Stimulated activated naive CD8-positive, alpha-beta T cell treated with anti-CD3 and anti-CD28 coated beads, Interleukin-15, Interleukin-2, amounts not matched to agents 100 U/mL and 50 U/mL, for 24 hours (primary cell): Measurements from ENCODE around the gene ACADM.
"Not testable (repeated sequence)": the region's sequence is repeated elsewhere in the genome, so short reads cannot be mapped to it uniquely, and the experiment has no call there.

Experiments used
- ATAC-seq: fragments of 150-1000 bp; cut with Tn5 transposase; one replicate; pipeline ENCODE4 v1.10.0; 2021
- DNase-seq: peaks from one replicate; pipeline ENCODE4 v3.0.0; 2021

ACADM gene

GRCh38 chr1:75795703-75796193 lies 71.2 kb downstream of the ACADM start:
- no peak for ATAC-seq
- peak; percentile 33 for DNase-seq

- peak; percentile 56 for DNase-seq
- peak; percentile 21 for ATAC-seq
Observed at GRCh38 chr1:75796376-75797272, 72.1 kb downstream of the ACADM start, which contains the start of gene MSH4. TSS of gene MSH4 (plus strand) at chr1:75796882. CDS start at chr1:75796986, 104 bp downstream.

GRCh38 chr1:75797273-75797588 lies 72.7 kb downstream of the ACADM start:
- peak; percentile 38 for ATAC-seq
- no peak for DNase-seq

DNA sequence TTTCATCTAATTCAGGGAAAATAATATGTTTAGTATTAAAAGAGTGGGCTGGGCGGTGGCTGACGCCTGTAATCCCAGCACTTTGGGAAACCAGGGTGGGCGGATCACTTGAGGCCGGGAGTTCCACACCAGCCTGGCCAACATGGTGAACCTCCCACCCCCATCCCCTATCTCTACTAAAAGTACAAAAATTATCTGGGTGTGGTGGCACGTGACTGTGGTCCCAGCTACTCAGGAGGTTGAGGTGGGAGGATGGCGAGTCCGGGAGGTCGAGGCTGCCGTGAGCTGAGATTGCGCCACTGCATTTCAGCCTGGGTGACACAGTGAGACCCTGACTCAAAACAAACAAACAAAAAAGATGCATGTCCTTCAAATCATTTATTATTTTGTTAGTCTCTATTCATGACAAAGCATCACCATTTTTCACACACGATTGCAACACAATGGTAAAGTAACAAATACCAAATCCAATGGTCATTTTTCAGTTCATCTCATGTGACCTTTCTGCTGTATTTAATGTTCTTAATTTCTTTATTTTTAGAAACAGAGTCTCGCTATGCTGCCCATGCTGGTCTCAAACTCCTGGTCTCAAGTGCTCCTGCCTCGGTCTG lies 73.2 kb downstream of the ACADM start:
- ATAC-seq (no peak), DNase-seq (peak; percentile 17)

DNA sequence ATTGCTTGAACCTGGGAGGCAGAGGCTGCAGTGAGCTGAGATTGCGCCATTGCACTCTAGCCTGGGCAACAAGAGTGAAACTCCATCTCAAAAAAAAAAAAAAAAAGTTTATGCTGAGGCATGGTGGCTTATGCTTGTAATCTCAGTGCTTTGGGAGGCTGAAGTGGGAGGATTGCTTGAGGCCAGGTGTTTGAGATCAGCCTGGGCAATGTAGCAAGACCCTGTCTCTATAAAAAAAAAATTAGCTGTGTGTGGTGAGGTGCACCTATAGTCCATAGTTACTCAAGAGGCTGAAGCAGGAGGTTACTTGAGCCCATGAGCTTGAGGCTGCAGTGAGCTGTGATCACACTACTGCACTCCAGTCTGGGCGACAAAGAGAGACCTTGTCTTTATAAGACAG lies 77.0 kb downstream of the ACADM start:
- not testable (repeated sequence) for DNase-seq, ATAC-seq

DNA sequence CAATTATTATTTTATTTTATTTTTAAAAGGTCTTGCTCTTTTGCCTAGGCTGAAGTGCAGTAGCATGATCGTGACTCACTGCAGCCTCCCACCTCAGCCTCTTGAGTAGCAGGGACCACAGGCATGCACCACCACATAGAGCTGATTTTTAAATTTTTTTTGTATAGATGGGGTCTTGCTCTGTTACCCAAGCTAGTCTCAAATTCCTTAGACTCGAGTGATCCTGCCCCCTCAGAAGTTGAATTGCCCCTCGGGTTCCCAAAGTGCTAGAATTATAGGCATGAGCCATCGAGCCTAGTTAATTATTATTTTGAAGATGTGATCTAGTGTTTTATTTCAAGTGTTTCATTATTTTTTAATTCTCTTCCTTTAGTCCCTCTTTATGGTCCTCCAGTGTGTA lies 84.4 kb downstream of the ACADM start:
- ATAC-seq = no peak
- no peak for DNase-seq

GRCh38 chr1:75810113-75810512 lies 85.6 kb downstream of the ACADM start:
- not testable (repeated sequence) for ATAC-seq, DNase-seq

DNA sequence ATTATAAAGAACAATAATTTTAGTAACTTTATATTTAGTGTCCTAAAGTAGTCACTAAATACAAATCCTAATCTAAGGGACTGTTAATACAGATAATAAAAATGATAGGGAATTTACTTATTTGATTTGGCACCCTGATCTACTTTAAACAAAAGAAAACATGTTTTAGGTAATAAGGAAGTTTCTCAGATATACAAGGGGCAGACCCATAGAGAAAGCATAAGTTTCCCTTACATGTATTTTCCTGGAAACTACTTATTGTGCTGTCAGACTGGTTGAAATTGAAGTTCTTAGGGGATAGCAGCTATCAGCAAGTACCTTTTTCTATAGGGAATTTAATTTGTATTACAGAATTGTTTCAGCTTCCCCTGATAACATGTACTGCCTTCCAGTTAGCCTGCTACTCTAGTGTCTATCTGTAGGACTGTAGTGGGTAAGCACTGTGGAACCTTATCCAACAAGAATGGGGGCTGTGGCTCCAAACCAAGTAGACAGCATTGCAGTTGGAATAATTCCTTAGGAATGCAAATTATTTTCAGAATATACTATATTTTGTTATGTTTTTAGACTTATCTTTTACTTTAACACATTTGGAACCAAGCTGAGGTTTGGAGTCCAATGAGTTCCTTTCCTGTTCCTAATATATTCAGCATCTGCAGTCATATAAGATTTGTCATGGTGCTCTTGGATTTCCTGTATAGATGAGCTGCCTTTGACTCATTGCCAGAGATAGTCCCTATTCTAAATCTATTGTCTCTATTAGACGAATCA lies 86.9 kb downstream of the ACADM start:
- no peak for DNase-seq
- no peak for ATAC-seq

GRCh38 chr1:75812065-75812464 lies 87.6 kb downstream of the ACADM start:
- ATAC-seq (no peak), DNase-seq (no peak)
